Measurements from ENCODE around the gene CACUL1.
"Not testable (repeated sequence)": the region's sequence is repeated elsewhere in the genome, so short reads cannot be mapped to it uniquely, and the experiment has no call there.

Gene CACUL1

DNA sequence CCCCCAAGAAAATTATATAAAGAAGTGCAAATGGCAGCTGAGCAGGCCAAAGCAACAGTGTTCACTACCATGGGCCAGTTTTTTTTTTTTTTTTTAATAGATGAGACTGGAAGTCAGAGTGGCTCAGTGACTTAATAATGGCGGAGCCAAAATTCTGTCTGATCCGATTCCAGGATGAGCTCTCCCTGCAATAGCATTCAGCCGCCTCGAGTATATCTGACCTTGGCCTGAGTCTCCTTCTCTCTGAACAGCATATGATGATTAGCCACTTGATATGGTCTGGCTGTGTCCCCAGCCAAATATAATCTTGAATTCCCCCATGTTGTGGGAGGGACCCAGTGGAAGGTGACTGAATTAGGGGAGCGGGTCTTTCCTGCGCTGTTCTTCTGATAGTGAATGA lies 82.6 kb downstream of the CACUL1 start:
- H3K4me3 ChIP-seq (ENCODE audit: low read length), result no peak overlapping the region
- DNase-seq (ENCODE audit: low read depth), result no peak
- TF ChIP-seq, protein P1, sequence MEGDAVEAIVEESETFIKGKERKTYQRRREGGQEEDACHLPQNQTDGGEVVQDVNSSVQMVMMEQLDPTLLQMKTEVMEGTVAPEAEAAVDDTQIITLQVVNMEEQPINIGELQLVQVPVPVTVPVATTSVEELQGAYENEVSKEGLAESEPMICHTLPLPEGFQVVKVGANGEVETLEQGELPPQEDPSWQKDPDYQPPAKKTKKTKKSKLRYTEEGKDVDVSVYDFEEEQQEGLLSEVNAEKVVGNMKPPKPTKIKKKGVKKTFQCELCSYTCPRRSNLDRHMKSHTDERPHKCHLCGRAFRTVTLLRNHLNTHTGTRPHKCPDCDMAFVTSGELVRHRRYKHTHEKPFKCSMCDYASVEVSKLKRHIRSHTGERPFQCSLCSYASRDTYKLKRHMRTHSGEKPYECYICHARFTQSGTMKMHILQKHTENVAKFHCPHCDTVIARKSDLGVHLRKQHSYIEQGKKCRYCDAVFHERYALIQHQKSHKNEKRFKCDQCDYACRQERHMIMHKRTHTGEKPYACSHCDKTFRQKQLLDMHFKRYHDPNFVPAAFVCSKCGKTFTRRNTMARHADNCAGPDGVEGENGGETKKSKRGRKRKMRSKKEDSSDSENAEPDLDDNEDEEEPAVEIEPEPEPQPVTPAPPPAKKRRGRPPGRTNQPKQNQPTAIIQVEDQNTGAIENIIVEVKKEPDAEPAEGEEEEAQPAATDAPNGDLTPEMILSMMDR (IDR thresholded peaks at IDR 0.05; ENCODE audit: insufficient read depth, low read depth, low read length, missing control alignments), result no peak

DNA sequence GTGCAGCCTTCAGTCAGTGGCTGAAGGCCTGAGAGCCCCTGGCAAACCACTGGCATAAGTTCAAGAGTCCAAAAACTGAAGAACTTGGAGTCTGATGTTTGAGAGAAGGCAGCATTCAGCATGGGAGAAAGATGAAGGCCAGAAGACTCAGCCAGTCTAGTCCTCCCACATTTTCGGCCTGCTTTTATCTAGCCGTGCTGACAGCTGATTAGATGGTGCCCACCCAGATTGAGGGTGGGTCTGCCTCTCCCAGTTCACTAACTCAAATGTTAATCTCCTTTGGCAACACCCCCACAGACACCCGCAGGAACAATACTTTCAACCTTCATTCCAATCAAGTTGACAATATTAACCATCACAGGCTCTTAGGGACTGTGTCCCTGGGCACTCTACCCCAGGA lies 83.5 kb downstream of the CACUL1 start:
- H3K4me3 ChIP-seq (ENCODE audit: low read length); DNase-seq (ENCODE audit: low read depth): not testable (repeated sequence)

DNA sequence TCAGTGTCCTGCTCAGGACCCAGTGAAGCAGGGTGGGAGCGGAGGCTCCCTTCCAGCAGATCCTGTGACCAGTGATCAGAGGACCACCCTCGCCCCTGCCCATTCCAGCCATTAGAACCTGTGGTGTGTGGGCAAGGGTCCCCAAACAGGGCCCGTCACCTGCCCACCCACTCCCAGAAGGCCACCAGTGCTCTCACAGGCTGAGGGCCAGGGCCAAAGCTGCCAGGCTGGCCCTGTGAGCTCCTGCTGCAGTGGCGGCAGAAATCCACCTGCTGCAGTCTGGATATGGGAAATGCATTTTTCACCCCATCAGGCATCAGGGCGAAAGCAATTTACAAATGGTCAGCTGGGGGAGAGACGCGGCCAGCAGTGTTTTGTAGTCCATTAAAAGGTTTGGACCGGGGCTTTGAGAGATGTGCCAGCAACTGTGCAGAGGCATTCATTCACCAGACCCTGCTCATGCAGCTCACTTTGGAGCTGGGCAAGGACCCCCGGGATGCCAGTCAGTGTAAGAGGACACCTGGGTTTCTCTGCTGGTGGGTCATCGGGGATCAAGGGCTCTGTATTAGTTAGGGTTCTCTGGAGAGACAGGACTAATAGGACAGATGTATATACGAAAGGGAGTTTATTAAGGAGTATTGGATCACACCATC lies 84.2 kb downstream of the CACUL1 start:
- H3K4me3 ChIP-seq (ENCODE audit: low read length), result no peak overlapping the region
- no peak for DNase-seq (ENCODE audit: low read depth)
- TF ChIP-seq, protein P1 (IDR thresholded peaks at IDR 0.05; ENCODE audit: insufficient read depth, low read depth, low read length, missing control alignments), result no peak

DNA sequence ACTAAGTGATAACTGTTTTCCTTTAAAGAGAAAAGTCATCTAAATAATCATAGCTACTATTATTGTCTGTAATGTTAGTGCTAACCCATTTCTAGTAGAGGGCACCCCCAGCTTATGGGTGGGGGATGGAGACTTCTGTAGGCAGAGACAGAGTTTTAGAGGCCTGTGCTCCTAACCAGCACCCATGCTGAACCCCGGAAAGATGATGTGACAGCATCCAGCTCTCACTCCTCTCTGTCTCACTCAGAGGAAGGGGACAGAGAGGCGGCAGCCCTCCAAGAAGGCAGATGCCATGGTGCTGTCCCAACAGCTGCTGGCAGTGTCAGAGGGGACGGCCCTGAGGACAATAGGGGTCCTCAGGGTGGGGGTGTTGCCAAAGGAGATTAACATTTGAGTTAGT lies 84.9 kb downstream of the CACUL1 start:
- no peak for DNase-seq (ENCODE audit: low read depth)
- TF ChIP-seq, protein P1 (IDR thresholded peaks at IDR 0.05; ENCODE audit: insufficient read depth, low read depth, low read length, missing control alignments), result no peak
- H3K4me3 ChIP-seq (ENCODE audit: low read length), result no peak overlapping the region

DNA sequence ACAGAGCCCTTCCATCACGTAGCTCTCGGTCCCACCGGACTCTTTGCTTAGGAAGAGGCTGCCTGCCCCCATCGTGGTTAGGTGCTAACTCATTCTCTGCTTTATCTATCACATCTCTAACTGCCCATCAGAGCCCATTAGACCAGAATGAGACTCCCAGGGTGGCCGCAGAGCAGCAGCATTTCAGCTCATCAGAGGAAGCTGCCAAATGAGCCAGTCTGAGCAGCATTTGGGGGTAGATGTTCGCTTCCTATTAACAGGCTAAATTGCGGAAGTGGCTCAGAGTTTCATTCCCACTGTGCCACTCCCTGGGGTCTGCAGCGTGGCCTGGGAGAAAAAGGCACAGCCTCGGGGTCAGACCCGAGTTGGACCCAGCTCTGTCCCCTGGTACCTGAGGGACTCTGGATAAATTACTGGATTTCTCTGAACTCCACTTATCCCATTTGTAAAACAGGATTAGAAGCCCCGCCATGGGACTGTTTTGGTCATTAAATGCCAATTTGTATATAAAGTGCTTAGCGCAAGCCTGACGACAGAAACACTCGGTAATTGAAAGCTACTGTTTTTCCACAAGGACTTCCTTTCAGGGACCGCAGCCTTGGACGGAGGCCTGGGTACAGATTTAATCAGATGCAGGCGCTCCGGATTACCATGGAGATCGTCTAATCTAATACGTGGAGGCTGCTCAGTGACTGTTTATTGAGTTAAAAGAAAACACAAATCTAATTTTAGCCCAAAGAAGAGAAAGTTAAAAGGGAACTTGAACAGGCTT lies 85.6 kb downstream of the CACUL1 start:
- TF ChIP-seq, protein P1 (IDR thresholded peaks at IDR 0.05; ENCODE audit: insufficient read depth, low read depth, low read length, missing control alignments), result no peak
- no peak for DNase-seq (ENCODE audit: low read depth)
- H3K4me3 ChIP-seq (ENCODE audit: low read length), result no peak overlapping the region

DNA sequence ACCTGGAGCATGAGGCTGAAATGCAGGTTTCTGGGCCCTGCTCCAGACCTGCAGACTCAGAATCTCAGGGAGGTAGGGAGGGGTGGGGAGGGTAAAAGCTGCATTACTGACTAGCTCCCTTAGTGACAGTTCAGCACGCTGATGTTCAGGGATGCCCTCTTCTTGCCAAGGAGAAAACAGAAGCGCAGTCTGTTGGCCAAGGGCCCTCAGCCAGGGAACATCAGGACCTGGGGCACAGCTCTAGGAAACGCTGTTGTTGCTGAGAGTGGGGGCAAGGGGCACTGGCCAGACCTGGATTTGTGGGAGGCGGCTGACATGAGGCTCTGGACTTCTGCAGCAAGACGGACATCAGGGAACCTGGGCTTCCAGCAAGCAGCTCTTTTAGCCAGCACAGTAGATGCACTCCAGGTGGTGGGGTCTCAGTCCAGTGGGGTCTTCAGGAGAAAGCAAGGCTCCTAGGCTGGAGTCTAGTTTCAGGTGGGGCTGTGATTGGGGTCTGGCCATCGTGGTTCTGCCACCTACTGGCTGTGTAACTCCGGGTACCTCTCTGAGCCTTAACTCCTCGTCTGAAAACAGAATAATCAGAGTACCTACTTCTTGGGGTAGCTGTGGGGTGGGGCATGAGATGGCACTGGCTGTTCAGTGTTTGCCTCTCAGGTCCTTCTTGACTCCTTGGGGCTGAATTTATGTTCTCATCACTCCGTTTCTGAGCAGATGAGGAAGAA lies 86.4 kb downstream of the CACUL1 start:
- TF ChIP-seq, protein P1 (IDR thresholded peaks at IDR 0.05; ENCODE audit: insufficient read depth, low read depth, low read length, missing control alignments), result no peak
- no peak for DNase-seq (ENCODE audit: low read depth)

DNA sequence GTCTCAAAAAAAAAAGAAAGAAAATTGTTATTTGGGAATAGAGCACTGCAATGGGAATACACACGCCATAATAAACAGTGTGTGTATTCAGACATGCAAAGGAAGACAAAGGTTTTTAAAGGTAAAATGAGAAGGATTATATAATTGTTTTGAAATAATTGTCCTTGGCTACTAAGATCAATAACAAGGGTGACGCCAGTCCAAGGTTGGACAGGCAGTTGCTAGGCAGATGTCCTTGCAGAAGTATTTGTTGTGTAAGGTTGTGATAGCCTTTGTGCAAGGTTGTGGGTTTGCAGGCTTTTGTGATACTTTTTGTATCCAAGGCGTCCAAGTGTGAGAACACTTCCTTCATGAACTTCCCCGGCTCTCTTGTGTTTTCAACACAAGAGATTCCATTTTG lies 87.0 kb downstream of the CACUL1 start:
- no peak for DNase-seq (ENCODE audit: low read depth)
- no peak overlapping the region for H3K4me3 ChIP-seq (ENCODE audit: low read length)
- TF ChIP-seq, protein P1 (IDR thresholded peaks at IDR 0.05; ENCODE audit: insufficient read depth, low read depth, low read length, missing control alignments), result no peak

More for the DNA sequence above, 86.4 kb downstream of the CACUL1 start:
- H3K4me3 ChIP-seq (ENCODE audit: low read length), result no peak overlapping the region

All from epithelial cell of esophagus (primary cell).